ENCODE measurements around the gene OR4C5.
"Not testable (repeated sequence)": the region's sequence is repeated elsewhere in the genome, so short reads cannot be mapped to it uniquely, and the experiment has no call there.

The OR4C5 gene

GRCh38 chr11:48366365-48366764 is at the start of gene OR4C5:
TSS of gene OR4C5 (minus strand) at chr11:48366465. CDS start at chr11:48366465, 0 bp downstream.
- DNase-seq (ENCODE audit: low read depth, low spot score) = no peak
- H3K27ac ChIP-seq = no peak within 1 kb of the TSS

- no peak overlapping the region for H3K27ac ChIP-seq
- DNase-seq (ENCODE audit: low read depth, low spot score) = no peak
These were observed 18.4 kb upstream of the OR4C5 start for GRCh38 chr11:48384670-48385069.

GRCh38 chr11:48384151-48384550 is 17.9 kb upstream of the OR4C5 start:
- H3K27ac ChIP-seq = not testable (repeated sequence)

GRCh38 chr11:48361289-48361688 is 5.0 kb downstream of the OR4C5 start:
- not testable (repeated sequence) for H3K27ac ChIP-seq; DNase-seq (ENCODE audit: low read depth, low spot score)

More at GRCh38 chr11:48384151-48384550, 17.9 kb upstream of the OR4C5 start:
- DNase-seq (ENCODE audit: low read depth, low spot score) = not testable (repeated sequence)

- H3K27ac ChIP-seq = no peak overlapping the region
- no peak for DNase-seq (ENCODE audit: low read depth, low spot score)
These were observed 11.6 kb downstream of the OR4C5 start for GRCh38 chr11:48354677-48355076.

- no peak overlapping the region for H3K27ac ChIP-seq
- no peak for DNase-seq (ENCODE audit: low read depth, low spot score)
These were observed 12.3 kb downstream of the OR4C5 start for GRCh38 chr11:48354013-48354412.

- H3K27ac ChIP-seq; DNase-seq (ENCODE audit: low read depth, low spot score): not testable (repeated sequence)
These were observed 20.0 kb downstream of the OR4C5 start for GRCh38 chr11:48346286-48346685.

- DNase-seq (ENCODE audit: low read depth, low spot score); H3K27ac ChIP-seq: not testable (repeated sequence)
These were observed 23.8 kb downstream of the OR4C5 start for GRCh38 chr11:48342505-48342904.

- DNase-seq (ENCODE audit: low read depth, low spot score) = no peak
- no peak overlapping the region for H3K27ac ChIP-seq
These were observed 24.8 kb downstream of the OR4C5 start for GRCh38 chr11:48341466-48341865.

- not testable (repeated sequence) for DNase-seq (ENCODE audit: low read depth, low spot score); H3K27ac ChIP-seq
These were observed 41.6 kb downstream of the OR4C5 start, which contains the start of gene OR4C3 for GRCh38 chr11:48324620-48325019. TSS of gene OR4C3 (plus strand) at chr11:48324920. CDS start at chr11:48325022, 102 bp downstream.

GRCh38 chr11:48319813-48320212 is 46.5 kb downstream of the OR4C5 start:
- H3K27ac ChIP-seq; DNase-seq (ENCODE audit: low read depth, low spot score): not testable (repeated sequence)

Measured in epithelial cell of prostate (primary cell).